DMS53 (cell line): Measurements from ENCODE around the gene NRF1.
A peak's percentile ranks its signal among the peaks of the same experiment; 100 is the strongest.
"Not testable (repeated sequence)": the region's sequence is repeated elsewhere in the genome, so short reads cannot be mapped to it uniquely, and the experiment has no call there.

ENCODE experiments used
- DNase-seq: peaks from one replicate; lab custom pipeline; 2025; lab: John Stamatoyannopoulos, UW

Gene NRF1

DNA sequence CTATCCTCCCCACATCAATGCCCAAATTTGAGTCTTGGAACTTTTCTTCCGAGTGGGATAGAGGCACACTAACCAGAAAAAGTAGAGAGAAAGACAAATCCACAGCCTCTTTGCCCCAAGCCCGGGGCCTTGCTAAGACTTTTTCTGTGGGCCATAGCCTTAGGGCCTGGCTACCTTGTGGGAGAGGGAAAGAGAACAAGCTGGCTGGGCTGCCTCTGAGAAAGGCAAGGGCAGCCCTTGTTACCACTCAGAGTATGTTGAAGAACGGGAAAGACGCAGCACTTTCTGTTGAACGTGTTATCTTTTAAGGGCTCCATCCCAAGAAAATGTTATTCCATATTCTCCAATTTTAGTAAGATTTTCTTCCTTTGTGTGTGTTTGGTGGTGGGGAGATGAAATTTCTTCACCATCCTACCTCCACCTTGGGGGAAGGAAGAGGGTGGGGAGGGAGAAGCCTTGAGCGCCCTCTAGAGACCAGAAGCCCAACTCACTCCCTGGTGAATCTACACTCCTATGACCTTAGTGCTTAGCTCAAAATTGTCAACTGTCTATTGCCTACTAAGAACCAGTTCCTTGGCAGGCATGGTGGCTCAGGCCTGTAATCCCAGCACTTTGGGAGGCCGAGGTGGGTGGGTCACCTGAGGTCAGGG lies 3.9 kb upstream of the NRF1 start:
- DNase-seq, result peak; percentile 70

DNA sequence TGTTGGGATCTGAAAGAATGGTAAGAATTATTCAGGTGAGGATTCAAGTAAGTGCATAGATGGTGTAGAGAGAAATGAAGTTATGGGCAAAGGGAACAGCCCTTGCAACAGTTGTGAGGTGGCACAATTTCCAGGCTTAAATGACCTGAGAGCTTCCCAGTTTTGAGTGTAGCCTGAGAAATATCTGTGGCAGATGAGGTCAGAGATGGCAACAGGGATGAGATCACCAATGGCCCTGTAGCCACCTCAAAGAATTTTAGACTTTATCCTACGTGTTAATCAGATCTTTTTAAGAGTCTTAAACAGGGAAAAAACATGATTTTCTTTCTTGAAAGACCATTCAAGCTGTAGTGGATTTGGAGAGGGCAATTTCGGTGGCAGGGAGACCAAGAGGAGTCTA lies 1.9 kb upstream of the NRF1 start:
- DNase-seq, result peak; percentile 30

DNA sequence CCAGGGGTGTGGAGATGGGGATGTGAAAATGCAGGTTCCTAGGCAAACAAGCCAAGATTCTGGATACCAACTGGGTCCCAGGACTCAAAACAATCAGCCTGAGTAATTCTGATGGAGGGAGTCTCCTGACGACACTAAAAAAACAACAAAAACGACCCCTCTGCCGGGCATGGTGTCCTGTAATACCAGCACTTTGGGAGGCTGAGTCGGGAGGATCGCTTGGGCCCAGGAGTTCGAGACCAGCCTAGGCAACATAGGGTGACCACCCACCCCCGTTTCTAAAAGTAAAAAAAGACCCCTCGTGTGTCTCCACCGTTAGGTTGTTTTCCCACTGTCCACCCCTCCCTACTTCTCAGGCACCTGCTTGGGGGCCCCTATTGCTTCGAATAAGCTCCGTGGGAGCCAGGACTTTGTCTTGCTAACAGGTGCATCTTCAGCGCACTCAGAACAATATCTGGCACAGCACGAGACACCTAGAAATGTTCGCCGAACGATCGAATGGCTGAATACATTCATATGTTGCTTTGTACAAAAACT lies 743 bp upstream of the NRF1 start:
- peak; percentile 53 for DNase-seq

DNA sequence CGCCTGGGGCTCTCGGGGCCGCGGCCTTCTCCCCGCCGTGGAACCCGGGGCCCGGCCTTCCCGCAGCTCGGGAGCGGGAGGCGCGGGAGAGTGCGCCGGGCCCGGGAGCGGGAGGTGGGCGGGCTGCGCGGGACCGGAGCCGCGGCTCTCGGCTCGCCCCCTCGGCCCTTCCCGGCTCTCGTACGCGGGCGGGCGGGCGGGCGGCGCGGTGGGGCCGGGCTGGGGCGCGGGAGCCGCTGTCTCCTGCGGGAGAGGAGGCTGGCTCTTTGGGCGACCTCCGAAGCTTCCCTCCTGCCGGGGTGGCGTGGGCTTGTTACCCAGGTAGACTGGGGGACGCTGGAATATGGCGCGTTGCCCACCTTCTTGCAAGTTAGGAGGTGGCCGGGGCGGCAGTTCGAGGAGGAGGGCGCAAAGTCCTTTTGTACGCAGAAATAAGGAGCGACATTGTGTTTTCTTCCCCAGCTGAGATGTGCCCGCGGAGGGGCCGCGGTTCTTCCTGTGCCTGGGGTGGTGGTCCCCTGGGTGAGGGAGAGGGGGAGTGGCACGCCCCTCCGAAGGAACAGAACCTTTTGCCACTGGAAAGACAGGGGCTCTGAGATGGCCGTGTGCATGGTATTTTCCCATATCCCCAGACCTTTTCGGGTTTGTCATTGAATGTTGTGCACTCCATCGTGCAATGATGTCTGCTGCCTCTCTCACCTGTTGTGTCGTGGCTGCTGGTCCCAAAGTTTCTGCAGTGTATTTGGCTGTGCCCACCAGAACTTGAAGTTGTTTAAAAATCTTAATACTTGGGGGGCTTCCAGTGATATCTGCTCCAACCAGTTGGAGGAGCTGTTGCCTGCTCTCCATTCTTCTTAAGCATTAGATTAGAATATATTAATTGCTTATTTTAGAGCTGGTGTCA lies 844 bp downstream of the NRF1 start:
- DNase-seq, result peak; percentile 62

DNA sequence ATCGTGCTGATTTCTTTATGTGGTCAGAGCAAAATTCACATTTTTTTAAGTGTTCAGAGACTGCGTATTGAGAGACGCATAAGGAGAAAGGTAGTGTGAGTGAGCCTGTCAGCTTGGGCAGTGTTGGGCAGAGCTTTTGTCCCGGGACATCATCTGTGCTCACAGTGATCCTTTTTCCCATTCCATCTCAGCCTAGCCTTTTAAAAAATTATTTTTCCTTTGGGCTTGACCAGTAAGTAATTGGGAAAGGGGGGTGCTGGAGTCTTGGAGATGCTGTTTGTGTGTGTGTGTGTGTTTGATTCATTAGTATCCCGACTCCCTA lies 1.5 kb downstream of the NRF1 start:
- DNase-seq, result no peak

DNA sequence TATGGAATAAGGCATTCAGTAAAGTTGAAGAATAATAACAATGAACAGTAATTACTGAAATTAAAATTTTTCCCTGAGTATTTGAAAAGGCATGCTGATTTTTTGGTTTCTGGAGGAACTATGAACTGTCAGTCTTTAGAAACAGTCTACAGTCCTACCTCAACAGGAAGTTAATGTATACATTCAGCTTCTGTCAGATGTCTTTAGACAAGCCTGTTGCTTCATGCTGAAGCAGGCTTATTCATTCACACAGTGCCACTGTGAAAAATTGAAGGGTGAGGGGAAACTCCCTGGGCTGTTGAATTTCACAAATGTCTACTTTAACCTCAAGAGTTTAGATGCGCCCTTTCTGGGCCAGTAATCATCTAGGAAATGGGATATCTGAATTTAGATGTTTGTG lies 3.5 kb downstream of the NRF1 start:
- no peak for DNase-seq

DNA sequence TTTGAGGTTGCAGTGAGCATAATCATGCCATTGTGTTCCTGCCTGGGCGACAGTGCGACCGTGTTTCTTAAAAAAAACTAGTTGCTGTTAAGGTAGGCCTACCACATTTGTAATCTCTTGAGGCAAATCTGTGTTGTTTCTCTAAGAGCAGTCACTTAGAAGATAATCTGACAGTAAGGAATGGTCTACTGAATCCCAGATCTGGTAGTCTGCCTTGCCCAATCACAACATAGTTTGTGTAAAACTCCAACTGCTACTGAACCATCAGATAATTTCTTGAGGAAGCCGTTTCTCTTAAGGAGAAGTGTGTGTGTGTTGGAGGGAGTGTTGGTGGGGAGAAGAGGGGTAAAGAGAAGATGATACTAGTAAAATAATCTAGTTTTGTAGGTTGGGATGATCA lies 5.0 kb downstream of the NRF1 start:
- no peak for DNase-seq

DNA sequence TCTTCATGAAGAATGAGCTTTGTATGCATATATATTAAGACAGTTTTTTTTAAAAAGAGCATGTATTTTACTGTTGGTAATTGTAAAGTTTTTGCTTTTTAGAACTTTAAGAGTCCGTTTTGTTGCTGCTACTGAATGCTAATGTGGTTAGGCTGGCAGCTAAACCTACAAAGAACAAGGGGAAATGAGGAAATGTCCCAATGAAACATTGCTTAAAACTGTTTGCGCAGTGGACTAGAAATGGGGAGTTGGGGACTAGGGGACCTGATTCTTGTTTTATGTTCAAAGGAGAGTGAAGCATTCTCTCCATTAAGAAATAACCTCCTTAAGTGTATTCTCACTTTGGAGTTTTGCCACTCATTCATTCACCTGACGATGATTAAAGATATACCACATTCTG lies 5.7 kb downstream of the NRF1 start:
- DNase-seq, result no peak

DNA sequence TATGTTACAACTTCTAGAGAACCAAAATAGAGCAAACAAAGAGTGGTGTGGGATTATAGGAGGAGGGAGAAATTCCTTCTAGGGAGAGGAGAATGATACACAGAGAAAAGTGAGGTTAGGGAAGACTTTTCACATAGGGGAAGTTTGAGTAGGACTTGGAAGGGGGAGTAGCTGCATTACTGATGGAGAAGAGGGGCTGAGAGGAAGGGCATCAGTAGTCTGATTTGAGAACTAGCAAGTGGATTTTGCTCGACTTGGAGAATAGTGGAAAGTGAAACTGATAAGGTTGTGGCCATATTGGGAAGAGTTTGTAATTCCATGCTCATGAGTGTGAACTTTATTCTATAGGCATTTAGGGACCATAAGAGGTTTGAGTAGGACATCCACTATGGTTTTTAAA lies 6.1 kb downstream of the NRF1 start:
- DNase-seq, result no peak

DNA sequence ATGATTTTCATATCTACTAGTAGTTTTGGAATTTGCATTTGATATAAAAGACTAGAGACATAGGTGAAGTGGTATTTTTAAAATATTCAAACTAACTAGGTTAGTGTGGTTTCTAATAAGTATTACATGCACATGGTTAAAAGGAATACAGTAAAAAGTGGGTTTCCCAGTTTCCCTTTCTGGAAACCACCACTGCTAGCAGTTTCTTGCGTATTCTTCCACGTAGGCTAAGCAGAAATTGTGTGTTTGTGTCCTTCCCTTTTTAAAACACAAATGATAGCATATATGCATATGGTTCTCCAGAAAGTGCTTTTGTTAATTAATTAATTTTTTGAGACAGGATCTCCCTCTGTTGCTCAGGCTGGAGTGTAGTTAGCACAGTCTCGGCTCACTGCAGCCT lies 15.4 kb downstream of the NRF1 start:
- no peak for DNase-seq

DNA sequence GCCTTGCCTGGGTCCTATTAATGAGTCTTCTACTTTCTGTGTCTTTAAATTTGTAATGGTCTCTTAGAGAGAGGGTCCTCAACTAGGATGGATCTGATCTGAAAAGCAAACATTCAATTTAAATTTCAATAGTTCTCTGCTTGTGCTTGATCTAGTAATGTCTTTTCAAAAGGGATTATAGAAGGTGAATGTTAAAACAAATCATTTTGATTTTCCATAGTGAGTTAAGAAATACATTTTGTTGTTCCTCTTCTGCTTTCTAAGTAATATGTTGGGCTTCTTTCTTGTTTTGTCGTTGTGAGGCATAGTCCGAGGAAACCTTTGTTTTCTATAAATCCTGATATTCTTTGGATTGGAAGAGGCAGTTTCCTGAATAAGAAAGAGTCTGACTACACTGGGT lies 18.8 kb downstream of the NRF1 start:
- no peak for DNase-seq

DNA sequence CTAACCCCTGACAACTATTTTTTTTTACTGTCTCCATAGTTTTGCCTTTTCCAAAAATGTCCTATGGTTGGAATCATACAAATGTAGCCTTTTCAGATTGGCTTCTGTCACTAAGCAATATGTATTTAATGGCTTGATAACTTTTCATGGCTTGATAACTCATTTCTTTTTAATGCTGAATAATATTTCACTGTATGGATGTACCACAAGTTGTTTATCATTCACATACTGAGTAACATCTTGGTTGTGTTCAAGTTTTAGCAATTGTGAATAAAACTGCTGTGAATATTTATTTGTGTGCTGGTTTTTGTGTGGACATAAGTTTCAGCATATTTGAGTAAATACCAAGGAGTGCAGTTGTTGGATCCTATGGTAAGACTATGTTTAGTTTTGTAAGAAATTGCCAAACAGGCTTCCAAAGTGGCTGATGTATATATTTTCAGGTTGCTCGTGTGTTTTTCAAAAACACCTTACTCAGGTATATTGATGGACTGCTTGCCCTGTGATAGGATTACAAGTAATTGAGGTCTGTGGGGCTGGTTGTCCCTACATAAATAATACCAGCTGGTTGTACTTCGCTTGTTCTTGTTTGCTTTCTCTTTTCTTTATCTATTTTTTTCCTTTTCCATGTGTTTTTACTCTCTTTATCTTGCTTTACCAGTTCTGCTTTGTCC lies 23.0 kb downstream of the NRF1 start:
- DNase-seq, result no peak

DNA sequence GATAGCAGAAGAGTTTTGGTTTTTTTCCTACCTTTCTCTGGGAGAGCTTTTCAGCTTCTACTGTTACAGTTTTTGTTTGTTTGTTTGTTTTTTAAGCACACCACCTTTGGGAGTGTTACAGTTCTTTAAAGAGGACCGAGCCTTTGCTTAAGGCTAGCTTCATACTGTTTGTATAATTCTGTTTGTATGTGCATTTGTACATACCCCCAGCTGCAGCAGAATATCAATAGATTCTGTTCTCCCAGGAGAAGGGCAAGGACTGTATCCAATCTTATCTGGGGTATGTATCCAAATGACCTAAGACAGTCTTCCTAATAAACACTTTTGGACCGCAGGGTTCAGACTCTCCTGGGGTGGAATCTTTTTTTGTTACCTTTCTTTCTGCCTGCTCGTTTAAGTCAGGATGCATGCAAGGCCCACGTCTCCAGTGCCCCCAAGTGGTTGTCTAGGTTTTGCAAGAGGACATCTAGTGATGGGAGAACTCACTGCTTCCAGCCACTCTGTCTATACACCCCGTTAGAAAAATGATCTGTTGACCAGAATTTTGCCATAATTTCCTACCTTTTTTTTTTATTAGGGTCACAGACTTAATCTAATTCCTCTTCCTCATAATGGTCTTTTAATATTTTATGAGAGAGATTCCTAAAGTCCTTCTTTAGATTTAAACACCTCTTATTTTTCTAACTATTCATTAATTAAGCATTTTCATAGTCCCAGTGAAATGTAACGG lies 23.9 kb downstream of the NRF1 start:
- DNase-seq, result peak; percentile 92

DNA sequence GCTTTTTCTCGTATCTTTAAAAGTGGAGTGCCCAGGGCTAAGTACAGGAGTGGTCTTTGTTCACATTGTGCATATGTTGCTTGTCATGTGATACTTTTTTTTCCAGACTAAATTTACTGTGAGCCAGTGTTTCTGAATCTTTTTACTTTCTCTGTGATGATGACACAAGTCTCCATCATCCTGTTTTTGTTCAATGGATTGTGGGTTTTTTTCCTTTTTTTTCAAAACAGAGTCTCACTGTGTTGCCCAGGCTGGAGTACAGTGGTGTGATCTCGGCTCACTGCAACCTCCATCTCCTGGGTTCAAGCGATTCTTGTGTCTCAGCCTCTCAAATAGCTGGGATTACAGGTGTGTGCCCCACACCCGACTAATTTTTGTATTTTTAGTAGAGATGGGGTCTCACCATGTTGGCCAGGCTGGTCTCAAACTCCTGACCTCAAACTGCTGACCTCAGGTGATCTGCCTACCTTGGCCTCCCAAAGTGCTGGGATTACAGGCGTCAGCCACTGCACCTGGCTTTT lies 24.6 kb downstream of the NRF1 start:
- DNase-seq, result not testable (repeated sequence)

DNA sequence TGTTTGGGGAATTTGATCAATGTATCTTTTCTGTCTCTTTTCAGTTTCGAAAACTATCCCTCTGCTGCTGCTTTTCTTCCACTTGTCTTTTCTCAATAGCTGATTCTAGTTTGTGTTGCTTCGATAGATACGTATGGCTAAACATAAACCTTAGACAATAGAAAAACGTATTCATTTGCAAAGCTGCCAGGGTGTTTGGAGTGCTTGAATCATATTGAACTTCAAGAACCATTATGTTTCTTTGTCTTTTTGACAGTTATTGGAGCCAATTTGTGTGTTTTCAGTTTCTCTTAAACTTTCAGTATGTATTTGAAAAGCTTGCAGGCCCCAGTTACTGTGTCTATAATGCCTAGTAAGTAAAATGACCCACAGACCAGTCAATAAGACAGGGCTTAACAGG lies 25.1 kb downstream of the NRF1 start:
- DNase-seq, result no peak

DNA sequence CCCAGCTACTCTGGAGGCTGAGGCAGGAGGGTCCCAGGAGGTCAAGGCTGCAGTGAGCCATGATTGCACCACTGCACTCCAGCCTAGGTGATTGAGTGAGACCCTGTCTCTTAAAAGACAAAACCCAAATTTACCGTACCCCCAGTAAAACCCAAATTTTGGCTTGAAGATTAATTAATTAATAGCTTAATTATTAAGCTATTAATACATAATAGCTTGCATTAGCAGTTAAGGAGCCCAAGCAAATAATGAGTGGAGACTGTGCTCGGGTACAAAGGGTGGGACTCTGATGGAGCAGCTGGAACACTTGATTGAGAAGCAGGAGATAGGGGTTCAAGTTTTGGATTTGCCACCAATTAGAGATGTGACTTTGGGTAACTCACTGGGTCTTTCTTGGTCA lies 28.9 kb downstream of the NRF1 start:
- no peak for DNase-seq

DNA sequence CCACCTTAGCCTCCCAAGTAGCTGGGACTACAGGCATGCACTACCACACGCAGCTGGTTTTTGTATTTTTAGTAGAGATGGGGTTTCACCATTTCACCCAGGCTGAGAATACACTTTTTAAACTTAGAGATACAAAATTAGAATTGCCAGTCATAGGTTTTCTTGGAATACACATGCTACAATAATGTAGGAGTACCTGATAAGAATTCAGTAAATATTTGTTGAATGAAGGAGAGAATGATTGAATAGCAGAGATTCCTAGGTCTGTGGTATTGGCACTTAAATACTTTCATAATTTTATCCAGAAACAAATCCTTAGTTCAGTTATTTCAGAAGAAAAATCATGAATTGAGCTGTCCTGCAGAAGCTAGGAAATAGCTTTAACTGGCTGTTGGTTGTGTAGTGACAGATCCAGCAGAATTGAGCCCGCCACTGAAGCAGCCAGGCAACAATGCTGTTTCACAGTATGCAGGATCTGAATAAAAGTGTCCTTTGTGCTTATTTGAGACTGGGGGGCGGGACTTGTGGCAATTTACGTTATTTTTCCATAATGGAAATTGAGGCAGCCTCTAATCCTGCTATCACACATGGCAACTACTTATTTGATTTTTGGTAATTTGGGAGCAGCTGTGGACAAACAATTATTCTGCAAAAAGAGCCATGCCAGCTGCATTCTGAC lies 31.5 kb downstream of the NRF1 start:
- DNase-seq, result no peak

DNA sequence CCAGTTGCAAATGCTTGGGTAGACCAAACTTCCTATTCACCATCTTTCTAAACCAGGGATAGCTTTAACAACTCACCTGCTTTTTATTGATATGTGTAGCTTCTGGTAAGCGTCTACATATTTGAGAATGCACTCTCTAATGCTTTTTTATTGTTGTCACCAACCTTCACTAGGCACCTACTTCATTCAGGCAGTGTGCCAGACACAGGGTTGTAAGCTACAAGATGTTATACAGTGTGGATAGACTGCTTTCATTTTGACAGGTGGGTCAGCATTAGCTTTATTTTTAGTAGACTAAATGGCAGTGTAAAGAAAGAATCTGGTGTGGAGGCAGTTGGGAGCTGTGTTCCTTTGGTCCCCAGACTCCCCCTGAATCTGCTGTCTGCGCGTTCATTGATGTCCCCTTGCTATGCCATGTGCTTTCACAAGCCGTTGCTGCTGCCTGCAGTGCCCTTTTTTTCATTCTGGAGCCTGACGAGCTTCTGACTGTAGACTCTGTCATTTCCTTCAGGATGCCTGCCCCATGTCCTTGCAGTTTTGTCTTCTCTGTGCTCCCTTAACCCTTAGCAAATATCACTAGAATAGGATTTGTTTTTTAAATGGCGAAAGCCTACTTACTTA lies 32.1 kb downstream of the NRF1 start:
- no peak for DNase-seq

DNA sequence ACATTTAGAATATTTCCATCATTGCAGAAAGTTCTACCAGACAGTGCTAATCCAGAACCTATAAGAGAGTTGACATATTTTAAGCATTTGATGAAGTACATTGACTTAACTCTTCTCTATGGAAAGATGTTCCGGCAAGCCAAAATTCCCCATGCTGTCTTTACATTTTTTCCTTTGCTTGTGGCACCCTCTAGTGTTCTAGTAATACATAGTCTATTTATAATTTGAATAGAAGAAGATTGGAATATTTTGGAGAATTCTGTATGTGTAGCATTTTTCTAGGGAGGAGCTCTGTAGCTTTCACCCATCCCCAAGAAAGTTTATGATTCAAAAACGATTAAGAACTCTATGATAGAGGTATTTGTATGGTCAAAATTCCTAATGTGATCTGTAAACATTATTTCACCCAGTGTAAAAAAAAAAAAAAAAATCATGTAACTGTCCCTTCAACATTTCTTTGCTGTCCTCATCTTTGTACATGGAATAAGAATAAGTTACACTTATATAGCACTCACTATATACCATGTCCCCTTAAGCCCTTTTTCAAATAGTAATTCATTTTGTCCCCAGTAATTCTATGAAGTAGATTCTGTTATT lies 33.2 kb downstream of the NRF1 start:
- DNase-seq, result peak; percentile 81

DNA sequence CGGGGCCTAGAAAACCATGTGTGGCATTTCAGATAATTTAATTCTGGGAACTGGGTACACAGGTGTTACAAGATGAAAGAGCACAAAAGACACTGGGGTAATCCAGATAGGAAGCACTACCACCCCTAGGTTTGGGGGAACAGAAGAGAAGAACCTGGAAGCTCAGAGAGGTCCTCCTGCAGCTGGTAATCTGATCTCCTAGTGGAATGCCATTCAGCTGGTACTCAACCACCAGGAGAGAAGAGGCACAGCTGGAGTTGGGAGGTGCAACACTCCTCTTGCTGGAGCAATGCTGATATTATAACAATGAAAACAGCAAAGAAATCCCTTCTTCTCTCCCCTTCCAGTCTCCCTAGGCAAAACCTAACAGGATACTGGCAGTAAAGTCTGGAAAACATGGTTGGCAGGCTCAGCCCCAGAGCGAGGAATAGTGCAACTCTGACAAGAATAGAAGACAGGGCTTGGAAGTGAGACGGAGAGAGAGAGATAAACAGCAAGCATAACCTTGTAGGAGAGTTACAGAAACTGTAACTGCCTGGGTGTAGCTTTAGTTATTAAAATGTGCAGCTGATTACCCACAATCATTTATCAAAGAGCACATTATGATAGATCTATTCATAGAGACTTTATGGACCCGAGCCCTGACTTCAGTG lies 35.0 kb downstream of the NRF1 start:
- peak; percentile 48 for DNase-seq
